VCaP (cell line): Measurements from ENCODE around the gene TCF7.

Experiments used
- H3K27ac ChIP-seq: fragments of 450-650 bp; 2 replicates; pipeline ENCODE4 v1.5.1; 2017
- TF ChIP-seq, protein P1 (sequence below): fragments of 450-650 bp; conservative IDR thresholded peaks from 2 replicates; pipeline ENCODE4 v1.5.1; 2017; ENCODE audit warnings: mild to moderate bottlenecking, moderate library complexity

TCF7 gene

DNA sequence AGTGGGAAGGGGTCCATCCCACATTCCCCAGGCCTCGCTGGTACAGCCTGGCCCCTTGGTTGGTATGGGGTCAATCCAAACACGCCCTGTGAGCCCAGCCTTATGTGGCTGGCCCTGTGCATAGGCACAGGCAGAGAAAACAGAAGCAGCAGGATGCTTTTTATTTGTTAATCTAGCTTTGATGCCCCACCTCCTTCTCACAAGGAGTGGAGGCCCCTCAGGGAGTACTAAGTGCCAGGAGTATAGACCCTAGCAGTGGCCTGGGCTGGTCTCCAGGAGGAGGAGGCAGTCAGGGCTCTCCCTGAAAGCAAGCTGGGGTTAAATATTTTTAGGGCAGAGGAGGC lies 14.6 kb upstream of the TCF7 start:
- H3K27ac ChIP-seq: no peak overlapping the region
- TF ChIP-seq, protein P1, sequence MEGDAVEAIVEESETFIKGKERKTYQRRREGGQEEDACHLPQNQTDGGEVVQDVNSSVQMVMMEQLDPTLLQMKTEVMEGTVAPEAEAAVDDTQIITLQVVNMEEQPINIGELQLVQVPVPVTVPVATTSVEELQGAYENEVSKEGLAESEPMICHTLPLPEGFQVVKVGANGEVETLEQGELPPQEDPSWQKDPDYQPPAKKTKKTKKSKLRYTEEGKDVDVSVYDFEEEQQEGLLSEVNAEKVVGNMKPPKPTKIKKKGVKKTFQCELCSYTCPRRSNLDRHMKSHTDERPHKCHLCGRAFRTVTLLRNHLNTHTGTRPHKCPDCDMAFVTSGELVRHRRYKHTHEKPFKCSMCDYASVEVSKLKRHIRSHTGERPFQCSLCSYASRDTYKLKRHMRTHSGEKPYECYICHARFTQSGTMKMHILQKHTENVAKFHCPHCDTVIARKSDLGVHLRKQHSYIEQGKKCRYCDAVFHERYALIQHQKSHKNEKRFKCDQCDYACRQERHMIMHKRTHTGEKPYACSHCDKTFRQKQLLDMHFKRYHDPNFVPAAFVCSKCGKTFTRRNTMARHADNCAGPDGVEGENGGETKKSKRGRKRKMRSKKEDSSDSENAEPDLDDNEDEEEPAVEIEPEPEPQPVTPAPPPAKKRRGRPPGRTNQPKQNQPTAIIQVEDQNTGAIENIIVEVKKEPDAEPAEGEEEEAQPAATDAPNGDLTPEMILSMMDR: no peak

DNA sequence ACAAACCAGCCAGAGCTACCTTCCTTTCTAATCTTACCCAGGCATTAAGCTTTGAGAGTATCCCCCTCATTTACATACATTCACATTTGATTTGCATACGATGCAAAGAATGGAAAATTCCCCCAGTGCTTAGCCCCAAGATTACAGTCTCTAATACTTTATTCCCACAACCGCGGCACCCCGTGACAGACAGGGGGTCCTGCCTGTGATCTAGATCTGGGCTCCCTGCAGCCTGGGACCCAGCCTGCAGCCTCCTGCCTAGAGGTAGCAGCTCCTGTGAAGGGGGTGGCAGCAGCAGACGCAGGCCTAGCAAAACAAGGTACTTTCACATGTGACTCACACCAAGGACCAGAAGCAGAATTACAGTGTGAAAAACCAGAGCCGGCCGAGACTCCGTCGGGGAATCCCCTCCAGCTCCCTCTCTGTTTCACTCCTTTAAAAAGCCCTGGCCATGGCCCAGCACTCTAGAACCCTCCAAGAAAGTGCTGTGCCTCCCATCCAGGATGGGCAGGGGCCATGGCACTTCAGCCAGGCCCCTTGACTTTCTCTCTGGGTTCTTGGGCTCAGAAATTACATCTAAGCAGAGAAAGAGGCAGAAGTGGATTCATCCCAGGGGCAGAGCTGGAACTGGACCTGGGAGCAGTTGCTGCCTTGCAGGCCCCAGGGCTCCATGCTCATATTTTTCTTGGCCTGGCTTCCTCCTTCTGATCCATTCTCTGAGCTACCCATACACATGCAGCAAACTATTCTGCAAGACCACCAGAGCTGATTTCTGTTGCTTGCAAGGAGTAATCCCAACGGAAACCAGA lies 14.0 kb upstream of the TCF7 start:
- TF ChIP-seq, protein P1: no peak
- H3K27ac ChIP-seq: no peak overlapping the region

DNA sequence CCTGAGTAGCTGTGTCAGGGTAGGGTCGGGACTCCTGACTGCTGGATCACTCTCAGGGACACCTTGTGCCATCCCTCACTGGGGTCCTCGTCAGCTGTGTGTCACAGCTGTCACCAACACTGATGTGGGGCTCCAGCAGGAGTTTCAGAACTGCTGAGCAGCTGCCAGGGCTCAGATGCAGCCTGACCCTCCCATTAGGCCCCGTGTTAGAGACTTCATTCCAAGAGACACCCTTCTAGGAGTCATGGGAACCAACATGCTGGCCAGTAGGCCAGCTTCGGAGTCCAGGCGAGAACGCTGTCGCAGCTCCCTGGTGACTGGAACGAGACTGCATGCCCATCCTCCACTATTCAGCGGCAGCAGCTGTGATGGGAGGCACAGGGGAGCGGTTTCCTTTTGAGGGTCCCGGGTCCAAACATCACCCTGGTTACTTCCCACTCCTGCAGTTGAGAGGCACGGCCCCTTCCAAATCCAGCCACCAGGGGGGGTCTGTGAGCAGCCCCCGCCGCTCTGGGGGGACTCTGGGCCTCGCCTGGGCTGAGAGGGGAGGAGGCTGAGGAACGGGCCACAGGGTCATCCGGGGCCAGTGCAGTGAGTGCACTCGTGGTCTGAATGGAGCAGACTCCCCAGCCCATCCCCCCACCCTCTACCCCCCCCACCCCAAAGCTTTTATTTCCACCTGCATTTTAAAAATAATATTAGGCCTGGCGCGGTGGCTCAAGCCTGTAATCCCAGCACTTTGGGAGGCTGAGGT lies 12.6 kb upstream of the TCF7 start:
- H3K27ac ChIP-seq: no peak overlapping the region
- TF ChIP-seq, protein P1: peak; percentile 86

DNA sequence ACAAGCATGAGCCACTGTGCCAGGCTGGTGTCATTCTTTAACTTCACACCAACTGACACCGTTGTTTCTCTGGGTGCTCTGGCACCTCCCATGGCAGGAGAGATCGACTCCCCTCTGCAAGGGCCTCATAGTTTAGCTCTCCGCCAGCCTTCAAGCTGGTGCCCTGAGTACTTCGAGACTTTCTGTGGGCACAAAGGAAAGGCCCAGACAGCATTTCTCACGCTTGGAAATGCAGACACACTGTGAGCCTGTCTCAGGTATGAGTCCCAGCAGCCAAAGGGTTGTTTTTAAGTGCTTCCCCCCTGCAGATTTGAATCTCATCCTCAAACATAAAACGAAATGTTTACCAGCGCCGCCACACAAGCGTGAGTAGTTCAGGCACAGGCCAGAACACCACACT lies 11.1 kb upstream of the TCF7 start:
- TF ChIP-seq, protein P1: no peak
- no peak overlapping the region for H3K27ac ChIP-seq

DNA sequence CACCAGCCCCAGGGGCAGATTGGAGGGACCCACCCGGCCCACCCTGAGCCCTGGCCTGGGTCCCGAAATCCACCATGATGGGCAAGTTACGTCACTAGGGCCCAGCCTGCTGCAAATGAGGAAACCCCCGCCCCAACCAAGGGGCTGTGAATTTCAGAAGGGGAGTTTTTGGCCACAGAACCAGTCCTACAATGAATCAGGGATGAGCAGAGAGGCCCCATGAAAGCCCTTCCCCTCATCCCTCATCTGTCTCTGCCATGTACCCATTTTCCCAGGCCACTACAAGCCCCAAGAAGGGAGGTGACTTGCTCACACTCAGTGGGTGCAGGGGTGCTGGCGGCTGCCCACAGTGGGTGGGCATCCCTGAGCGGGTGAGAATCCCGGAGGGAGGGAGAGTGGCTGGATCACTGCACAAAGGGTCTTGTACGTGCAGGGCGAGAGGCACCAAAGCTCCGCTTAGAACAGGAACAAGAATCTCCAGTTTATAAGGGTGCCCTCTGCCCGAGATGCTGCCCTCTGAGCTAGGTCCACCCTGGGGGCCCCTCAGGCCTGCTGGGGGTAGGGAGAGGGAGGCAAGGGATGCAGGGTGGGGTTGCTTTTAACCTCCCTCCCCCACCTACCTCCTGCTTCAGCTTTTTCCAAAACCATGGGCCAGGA lies 10.4 kb upstream of the TCF7 start:
- TF ChIP-seq, protein P1: no peak
- no peak overlapping the region for H3K27ac ChIP-seq

DNA sequence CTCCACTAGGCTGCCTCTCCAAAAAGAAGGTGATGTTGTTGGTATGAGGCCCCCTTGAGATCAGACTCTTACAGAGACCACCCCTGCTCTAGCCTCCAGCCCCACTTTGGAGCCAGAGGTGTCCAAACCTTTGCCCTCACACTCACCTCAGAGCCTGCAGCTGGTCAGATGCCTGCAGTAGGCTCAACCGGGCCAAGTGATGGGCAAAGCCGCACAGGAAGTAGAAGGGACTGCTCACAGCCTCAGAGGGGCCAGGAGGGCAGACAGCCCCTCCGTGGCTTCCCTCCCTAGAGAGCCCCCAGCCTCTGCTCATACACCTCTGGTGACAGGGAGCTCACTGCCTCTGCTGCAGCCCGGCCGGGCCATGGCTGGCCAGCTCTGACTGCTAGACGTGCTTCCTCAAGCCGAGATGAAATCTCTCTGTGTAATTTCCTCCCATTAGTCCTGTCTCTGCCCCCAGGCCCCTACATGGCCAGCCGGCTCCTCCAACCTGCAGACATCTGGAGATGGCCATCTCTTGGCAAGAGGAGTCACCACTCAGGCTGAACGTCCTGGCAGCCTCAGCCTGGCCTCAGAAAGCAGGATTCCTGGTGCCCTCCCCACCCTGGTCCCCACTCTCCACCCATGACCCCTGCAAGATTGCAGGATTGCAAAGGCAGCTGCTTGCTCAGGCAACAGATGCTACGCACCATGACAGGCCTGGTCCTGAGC lies 7.3 kb upstream of the TCF7 start:
- TF ChIP-seq, protein P1: no peak

DNA sequence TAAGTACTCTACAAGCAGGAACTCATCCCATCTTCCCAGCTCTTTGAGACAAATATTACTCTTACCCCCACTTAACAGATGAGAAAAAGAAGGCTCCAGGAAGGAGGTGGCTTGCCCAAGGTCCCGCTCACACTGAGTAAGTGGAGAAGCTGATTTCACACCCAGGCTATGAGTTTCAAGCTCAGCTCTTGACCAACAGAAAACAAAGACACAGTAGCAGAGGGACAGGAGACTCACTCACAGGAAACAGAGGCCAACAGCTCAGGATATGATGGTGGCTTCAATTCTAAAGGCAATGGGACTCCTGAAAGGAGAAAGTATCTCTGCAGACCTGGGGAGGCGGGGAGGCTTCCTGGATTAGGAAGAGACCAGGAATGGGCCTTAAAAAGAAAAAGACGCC lies 6.7 kb upstream of the TCF7 start:
- no peak overlapping the region for H3K27ac ChIP-seq
- TF ChIP-seq, protein P1: no peak

More for the DNA sequence above, 7.3 kb upstream of the TCF7 start:
- H3K27ac ChIP-seq: no peak overlapping the region
